K562 treated with DMSO at 1 percent for 4 hours (cell line): ENCODE results near the gene OR5AN1. TPM values are rescaled to one million over a fixed set of nuclear protein-coding genes. Genes with fewer than 3 reads are reported as not detected.

Source experiments
- total RNA-seq: library from RNA; unstranded; fragments of 300-600 nt; gene quantifications from 2 replicates; pipeline ENCODE4 v1.2.3, GENCODE V29; 2022; ENCODE audit not compliant: insufficient read depth

Gene OR5AN1
- total RNA-seq = not detected in 2 replicates

GRCh38 chr11:59358595-59358994 lies at the start of gene OR5AN1:
TSS of gene OR5AN1 (plus strand) at chr11:59358895. CDS start at chr11:59364459, 5,564 bp downstream.

Other genes starting within 250 kb of the OR5AN1 start
- 21.5 and 26.6 TPM in 2 replicates for gene FAM111A, start 216.0 kb upstream of the OR5AN1 start, total RNA-seq
- not detected in 2 replicates for gene DTX4, start 186.8 kb upstream of the OR5AN1 start, total RNA-seq
- gene MPEG1, start 146.0 kb upstream of the OR5AN1 start, total RNA-seq = not detected in 2 replicates
- not detected in 2 replicates for gene OR5A2, start 67.5 kb downstream of the OR5AN1 start, total RNA-seq
- gene OR5A1, start 77.6 kb downstream of the OR5AN1 start, total RNA-seq = not detected in 2 replicates
- gene OR4D6, start 98.1 kb downstream of the OR5AN1 start, total RNA-seq = not detected in 2 replicates
- not detected in 2 replicates for gene OR4D10, start 114.4 kb downstream of the OR5AN1 start, total RNA-seq
- not detected in 2 replicates for gene OR4D11, start 144.7 kb downstream of the OR5AN1 start, total RNA-seq
- gene OR4D9, start 152.6 kb downstream of the OR5AN1 start, total RNA-seq = not detected in 2 replicates